ENCODE results near the gene TM4SF5.

TM4SF5 gene

GRCh38 chr17:4741544-4741943, 30.1 kb upstream of the TM4SF5 start:
- no peak overlapping the region for H3K4me2 ChIP-seq (ENCODE audit: low read length)
- H3K79me2 ChIP-seq, result no peaks in the 10 kb centered on the region
- no peak overlapping the region for H3K27ac ChIP-seq
- TF ChIP-seq CTCF (IDR thresholded peaks at IDR 0.05), result no peak
- no peaks in the 10 kb centered on the region for H3K27me3 ChIP-seq (ENCODE audit: control insufficient read depth, insufficient read depth, low read length)
- H2AFZ ChIP-seq, result no peak overlapping the region
- no peak overlapping the region for H3K9ac ChIP-seq
- no peaks in the 10 kb centered on the region for H3K36me3 ChIP-seq (ENCODE audit: control insufficient read depth, insufficient read depth, low read length)
- no peak overlapping the region for H3K4me3 ChIP-seq (ENCODE audit: low read depth, low read length)
- peaks cover 5% of the 10 kb centered on the region for H3K4me1 ChIP-seq
- no peaks in the 10 kb centered on the region for H3K9me3 ChIP-seq (ENCODE audit: control insufficient read depth, low read length)

DNA sequence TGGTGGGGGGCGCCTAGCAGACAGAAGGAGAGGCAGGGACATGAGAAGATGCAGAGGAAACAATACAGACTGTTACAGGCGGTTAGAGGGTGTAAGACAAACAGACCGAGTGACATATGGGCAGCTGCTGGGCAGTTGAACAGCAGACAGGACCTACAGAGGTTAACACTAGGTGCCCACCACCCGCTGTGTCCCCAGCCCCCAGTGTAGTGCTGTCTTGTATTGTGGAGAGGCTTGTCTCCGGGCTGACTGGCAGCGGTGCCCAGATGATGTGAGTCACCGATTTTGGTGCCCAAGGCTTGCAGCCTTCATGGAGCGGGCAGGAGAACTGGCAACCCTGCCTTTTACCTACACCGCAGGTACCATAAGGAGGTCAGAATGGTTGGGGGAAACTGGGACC, 29.6 kb upstream of the TM4SF5 start:
- no peak overlapping the region for H3K4me2 ChIP-seq (ENCODE audit: low read length)
- no peak overlapping the region for H3K4me3 ChIP-seq (ENCODE audit: low read depth, low read length)
- no peak overlapping the region for H3K27ac ChIP-seq
- no peaks in the 10 kb centered on the region for H3K36me3 ChIP-seq (ENCODE audit: control insufficient read depth, insufficient read depth, low read length)
- no peak overlapping the region for H2AFZ ChIP-seq
- no peaks in the 10 kb centered on the region for H3K9me3 ChIP-seq (ENCODE audit: control insufficient read depth, low read length)
- TF ChIP-seq CTCF (IDR thresholded peaks at IDR 0.05), result no peak
- peaks cover 5% of the 10 kb centered on the region for H3K4me1 ChIP-seq
- no peak overlapping the region for H3K9ac ChIP-seq
- H3K27me3 ChIP-seq (ENCODE audit: control insufficient read depth, insufficient read depth, low read length), result no peaks in the 10 kb centered on the region
- H3K79me2 ChIP-seq, result no peaks in the 10 kb centered on the region

DNA sequence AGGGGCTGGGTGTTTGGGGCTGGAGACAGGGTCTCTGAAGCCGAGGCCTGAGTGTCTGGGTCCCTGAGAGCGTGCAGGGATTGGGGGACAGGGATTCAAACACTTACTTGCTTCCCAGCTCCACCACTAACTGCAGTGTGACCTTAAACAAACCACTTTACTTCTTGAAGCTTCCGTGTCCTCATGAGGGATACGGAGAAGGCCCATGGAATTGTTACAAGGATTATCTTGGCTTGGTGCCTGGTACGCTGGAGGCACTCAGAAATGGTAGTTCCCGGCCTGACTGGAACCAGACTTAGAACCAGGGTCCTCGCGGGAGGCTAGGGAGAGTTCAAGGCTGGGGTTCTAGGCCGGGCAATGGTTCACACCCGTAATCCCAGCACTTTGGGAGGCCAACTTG, 29.1 kb upstream of the TM4SF5 start:
- H3K27me3 ChIP-seq (ENCODE audit: control insufficient read depth, insufficient read depth, low read length), result no peaks in the 10 kb centered on the region
- H3K4me1 ChIP-seq, result peaks cover 5% of the 10 kb centered on the region
- no peaks in the 10 kb centered on the region for H3K9me3 ChIP-seq (ENCODE audit: control insufficient read depth, low read length)

DNA sequence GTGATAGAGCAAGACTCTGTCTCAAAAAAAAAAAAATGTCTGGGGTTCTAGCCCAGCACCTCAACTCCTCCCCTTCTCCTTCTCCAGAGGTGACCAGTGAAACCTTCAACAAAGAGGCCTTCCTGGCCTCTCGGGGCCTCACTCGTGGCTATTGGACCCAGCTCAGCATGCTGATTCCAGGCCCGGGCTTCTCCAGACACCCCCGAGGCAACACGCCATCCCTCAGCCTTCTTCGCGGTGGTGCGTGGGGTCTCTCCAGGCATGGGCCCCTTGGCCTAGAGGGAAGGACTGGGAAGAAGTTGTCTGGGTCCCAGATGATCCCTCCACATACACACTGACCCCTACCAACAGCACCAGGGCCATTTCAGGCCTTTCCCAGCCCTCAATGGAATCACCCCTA, 28.5 kb upstream of the TM4SF5 start:
- H3K27ac ChIP-seq, result no peak overlapping the region
- H3K79me2 ChIP-seq, result no peaks in the 10 kb centered on the region
- H3K4me3 ChIP-seq (ENCODE audit: low read depth, low read length), result no peak overlapping the region
- H3K9me3 ChIP-seq (ENCODE audit: control insufficient read depth, low read length), result no peaks in the 10 kb centered on the region
- no peak overlapping the region for H3K9ac ChIP-seq
- no peak for TF ChIP-seq CTCF (IDR thresholded peaks at IDR 0.05)
- H3K27me3 ChIP-seq (ENCODE audit: control insufficient read depth, insufficient read depth, low read length), result no peaks in the 10 kb centered on the region
- no peak overlapping the region for H2AFZ ChIP-seq
- no peaks in the 10 kb centered on the region for H3K36me3 ChIP-seq (ENCODE audit: control insufficient read depth, insufficient read depth, low read length)
- H3K4me1 ChIP-seq, result peaks cover 4% of the 10 kb centered on the region
- H3K4me2 ChIP-seq (ENCODE audit: low read length), result no peak overlapping the region

More for the DNA sequence above, 29.1 kb upstream of the TM4SF5 start:
- no peak overlapping the region for H3K4me3 ChIP-seq (ENCODE audit: low read depth, low read length)
- no peak for TF ChIP-seq CTCF (IDR thresholded peaks at IDR 0.05)
- H3K79me2 ChIP-seq, result no peaks in the 10 kb centered on the region
- no peaks in the 10 kb centered on the region for H3K36me3 ChIP-seq (ENCODE audit: control insufficient read depth, insufficient read depth, low read length)
- H3K9ac ChIP-seq, result no peak overlapping the region
- H2AFZ ChIP-seq, result no peak overlapping the region
- H3K4me2 ChIP-seq (ENCODE audit: low read length), result no peak overlapping the region
- no peak overlapping the region for H3K27ac ChIP-seq

DNA sequence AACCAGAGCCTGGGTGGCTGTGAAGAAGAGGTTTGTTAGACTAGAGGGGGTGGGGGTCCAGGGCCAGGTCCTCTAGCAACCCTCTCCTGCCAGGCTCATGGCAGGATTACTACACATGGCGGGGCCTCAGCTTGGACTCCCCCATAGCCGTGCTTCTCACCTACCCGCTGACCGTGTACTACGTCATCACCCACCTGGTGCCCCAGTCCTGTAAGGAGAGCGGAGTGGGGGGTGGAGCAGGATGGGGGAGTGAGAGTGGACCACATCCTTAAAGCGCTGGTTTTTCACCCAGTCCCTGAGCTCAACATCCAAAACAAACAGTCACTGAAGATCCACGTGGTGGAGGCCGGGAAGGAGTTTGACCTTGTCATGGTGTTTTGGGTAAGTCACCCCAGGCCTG, 27.8 kb upstream of the TM4SF5 start:
- H3K27me3 ChIP-seq (ENCODE audit: control insufficient read depth, insufficient read depth, low read length), result no peaks in the 10 kb centered on the region
- no peaks in the 10 kb centered on the region for H3K79me2 ChIP-seq
- no peak overlapping the region for H3K27ac ChIP-seq
- H3K4me2 ChIP-seq (ENCODE audit: low read length), result no peak overlapping the region
- H3K9me3 ChIP-seq (ENCODE audit: control insufficient read depth, low read length), result no peaks in the 10 kb centered on the region
- no peak for TF ChIP-seq CTCF (IDR thresholded peaks at IDR 0.05)
- H3K36me3 ChIP-seq (ENCODE audit: control insufficient read depth, insufficient read depth, low read length), result no peaks in the 10 kb centered on the region
- H3K4me1 ChIP-seq, result no peaks in the 10 kb centered on the region
- H3K4me3 ChIP-seq (ENCODE audit: low read depth, low read length), result no peak overlapping the region
- H2AFZ ChIP-seq, result no peak overlapping the region
- no peak overlapping the region for H3K9ac ChIP-seq

Data from parathyroid adenoma (tissue), 2 donors.